Raji (cell line): ENCODE measurements around the gene ZFPL1.

Source experiments
- POLR2A ChIP-seq: IDR thresholded peaks from 2 replicates; pipeline ENCODE4 v1.6.1; 2011; ENCODE audit warnings: low read depth, low read length, control low read depth; ENCODE audit not compliant: insufficient read depth

Gene ZFPL1

DNA sequence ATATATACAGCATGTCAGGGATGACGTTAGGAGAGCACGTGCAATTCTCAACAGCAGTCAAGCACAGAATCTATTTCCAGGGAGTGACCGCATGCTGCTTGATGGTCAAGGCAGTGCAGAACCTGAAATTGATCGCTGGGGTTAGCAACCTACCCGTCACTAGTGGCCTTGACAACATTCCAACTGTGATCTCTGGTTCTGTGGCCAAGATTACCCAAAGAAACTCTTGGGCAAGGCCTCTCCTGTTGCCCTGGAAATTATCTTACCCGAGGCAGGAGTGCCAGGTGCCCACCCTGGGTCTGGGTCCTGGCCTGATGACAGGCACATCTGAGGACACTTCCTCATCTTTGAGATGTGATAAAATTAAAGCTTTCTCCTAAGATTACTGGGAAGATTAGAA is 29.8 kb downstream of the ZFPL1 start:
- no peak for TF ChIP-seq POLR2A

DNA sequence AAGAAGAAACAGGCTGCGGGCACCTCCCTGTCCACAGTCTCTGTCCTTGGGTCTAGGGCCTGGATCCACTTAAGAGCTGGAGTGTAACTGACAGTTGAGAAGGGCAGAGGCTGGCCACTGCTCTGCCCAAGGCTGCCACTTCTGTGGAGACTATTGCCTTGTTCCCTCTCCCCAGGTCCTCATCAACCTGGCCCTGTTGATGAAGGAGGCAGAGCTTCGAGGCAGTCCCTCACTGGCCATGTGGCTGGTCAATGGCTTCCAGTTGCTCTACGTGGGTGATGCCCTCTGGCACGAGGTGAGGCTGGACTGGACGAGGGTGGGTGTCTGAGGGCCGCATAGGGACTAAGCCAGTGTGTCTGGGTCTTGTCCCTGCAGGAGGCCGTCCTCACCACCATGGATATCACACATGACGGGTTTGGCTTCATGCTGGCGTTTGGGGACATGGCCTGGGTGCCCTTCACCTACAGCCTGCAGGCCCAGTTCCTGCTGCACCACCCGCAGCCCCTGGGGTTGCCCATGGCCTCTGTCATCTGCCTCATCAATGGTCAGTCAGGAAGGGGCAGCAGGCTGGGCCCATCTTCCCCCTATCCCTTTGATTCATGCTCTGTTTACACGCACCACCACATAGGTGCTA is 30.6 kb downstream of the ZFPL1 start:
- TF ChIP-seq POLR2A = no peak; the same call in 1 of the 2 replicates

DNA sequence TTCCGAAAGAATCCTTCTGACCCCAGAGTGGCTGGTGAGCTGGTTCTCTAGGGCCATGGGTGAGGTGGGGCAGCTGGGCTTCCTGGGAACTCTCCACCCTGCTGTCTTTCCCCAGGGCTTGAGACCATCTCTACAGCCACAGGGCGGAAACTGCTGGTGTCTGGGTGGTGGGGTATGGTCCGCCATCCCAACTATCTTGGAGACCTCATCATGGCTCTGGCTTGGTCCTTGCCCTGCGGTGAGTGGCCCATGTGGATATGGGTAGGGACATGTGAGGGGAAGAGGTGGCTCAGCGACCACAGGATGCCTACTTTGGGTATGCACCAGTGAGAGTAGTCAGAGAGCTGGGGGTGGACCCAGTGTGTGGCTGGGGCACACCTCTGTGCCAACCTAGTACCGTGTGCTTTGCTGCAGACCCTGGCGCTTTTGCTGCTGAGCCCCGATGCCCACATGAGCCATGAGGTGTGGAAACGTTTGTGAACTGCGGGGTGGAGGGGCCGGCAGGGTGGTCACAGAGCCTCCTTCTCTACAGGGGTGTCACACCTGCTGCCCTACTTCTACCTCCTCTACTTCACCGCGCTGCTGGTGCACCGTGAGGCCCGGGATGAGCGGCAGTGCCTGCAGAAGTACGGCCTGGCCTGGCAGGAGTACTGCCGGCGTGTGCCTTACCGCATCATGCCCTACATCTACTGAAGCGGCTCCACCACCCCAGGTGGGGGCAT is 31.5 kb downstream of the ZFPL1 start:
- 0 out of 2 replicates have a peak, but pooled peaks have one; percentile 21 for TF ChIP-seq POLR2A

DNA sequence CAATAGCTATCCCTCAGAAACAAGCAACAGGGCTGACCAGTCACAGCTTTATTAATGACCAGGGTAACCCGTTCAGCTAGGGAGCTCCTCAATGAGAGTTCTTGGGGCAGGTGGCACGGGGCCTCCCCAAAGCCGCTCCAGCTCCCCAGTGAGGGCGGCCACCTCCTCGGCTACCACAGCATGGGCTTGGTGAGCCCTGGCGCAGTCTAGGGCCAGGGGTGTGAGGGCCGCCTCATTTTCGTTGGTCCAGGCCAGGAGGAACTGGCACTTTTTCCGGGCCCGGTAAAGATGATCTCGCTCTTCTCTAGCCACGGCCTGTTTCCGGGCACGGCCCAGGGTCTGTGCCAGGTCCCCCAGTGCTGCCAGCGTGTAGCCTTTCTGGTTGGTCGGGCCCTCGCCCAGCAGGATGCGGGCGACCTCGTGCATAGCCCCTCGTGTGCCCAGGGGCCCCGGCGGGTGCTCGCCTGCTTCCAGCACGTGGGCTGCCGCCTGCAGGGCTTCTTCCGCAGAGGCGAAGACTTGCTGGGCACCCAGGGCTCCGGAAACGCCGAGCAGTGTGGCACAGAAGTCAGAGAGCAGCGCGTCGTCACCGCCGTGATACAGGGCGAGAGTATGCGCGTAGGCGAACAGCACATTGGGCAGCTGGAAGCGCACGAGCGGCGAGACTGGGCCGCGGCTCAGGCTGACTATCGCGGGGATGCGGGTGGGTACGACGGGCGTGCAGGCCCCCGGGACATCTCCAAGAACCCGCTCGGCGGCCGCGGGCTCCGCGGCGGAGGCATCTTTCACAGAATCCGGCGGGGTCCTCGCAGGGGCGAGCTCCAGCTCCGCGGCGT is 32.6 kb downstream of the ZFPL1 start:
- TF ChIP-seq POLR2A = no peak

DNA sequence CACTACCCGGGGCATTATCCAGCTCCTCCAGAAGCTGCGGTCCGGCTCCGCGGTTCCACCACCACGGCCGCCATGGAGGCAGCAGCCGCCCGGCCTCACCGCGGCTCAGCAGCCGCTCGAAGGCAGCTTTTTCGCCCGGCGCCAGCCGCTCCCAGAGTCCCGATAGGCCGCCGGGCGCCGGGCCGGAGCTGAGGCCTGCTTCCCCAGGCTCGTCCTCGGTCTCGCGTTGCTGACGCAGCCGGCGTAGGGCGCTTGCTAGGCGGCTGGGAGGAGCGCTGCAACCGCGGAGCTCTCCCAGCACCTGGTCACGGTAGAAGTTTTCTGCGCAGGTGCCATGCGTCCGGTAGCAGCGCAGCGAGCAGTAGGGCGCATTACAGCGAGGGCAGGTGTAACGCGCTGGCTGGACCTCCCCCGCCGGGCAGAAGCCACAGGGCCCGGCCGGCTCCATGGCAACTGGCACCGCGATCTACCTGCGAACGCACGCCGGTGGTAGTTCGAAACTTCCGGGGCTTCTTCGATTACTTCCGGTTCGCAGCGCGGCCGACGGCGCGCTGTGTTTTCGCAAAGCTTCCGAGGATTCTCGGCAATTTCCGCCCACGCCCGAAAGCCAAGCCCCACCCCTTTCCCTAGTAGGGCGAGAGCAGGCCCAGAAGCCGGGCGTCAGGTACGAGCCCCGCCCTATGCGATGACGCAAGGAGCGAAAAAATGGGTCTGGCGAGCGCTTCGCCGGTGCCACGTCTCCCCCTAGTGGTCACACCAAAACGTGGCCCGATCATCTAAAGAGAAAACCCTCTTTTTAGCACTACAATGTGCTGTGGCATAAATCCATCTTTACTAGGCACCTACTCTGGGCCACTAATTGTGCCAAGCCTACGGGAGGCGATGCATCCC is 33.4 kb downstream of the ZFPL1 start, which contains the start of gene ZNHIT2:
Gene ZNHIT2, minus strand, starts transcription at position 496 of the 891 bp plus-strand sequence. Its CDS starts 48 bp downstream, at position 448.
- peak; percentile 81 for TF ChIP-seq POLR2A

DNA sequence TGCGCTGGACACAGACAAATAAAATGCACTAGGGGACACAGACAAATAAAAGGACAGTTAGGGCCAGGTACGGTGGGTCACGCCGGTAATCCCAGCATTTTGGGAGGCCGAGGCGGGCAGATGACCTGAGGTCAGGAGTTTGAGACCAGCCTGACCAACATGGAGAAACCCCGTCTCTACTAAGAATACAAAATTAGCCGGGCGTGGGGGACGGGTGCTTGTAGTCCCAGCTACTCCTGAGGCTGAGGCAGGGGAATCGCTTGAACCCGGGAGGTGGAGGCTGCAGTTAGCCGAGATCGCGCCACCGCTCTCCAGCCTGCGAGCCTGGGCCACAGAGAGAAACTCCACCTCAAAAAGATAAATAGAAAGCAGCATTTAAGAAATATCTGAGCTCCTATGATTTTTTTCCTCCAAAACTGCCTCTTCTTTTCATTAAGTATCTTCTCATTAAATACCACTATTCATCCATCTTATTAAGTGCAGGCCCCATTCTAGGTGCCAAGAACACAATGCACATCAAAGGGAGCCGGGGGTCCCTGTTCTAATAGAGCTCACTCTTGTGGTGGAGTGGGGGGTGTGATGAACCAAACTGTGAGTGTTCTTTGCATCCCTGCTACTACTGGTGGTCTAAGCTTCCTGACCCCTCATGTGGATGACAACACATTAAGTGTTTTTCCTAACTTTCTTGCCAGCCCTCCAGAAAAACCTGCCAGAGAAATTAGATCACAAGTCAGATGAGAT is 34.2 kb downstream of the ZFPL1 start:
- TF ChIP-seq POLR2A = no peak

DNA sequence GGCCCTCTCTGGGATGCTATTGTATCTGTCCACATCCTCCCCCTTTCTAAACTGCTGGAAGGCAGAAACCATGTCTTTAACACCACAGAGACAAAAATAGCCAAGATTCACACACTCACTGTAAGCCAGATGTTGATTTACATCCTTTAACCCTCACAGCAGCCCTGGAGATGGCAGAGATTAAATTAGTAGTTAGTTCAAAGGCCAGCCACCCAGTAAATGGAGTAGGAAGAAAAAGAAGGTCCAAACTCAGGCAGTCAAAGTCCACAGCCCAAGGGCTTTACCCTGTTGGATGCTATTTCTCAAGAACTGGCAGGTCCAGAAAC is 35.6 kb downstream of the ZFPL1 start:
- no peak for TF ChIP-seq POLR2A

DNA sequence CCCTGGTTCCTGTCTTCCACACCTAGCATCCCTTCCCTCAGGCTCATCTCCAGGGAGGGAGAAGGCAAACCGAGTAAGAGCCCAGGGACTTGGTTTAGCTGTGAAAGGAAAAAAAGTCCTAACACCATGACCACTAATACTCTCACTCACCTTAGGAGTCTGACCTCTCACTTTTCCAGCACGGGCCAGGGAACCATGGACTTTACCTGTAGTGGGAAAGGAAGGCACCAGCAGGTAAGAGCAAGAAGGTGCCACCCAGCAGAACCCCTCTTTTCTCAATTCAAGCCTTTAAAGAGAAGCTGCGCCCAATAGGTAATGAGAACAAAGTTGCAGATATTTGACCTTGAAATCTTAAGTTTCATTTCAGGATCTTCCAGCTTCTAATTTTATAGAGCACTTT is 36.8 kb downstream of the ZFPL1 start:
- no peak for TF ChIP-seq POLR2A

DNA sequence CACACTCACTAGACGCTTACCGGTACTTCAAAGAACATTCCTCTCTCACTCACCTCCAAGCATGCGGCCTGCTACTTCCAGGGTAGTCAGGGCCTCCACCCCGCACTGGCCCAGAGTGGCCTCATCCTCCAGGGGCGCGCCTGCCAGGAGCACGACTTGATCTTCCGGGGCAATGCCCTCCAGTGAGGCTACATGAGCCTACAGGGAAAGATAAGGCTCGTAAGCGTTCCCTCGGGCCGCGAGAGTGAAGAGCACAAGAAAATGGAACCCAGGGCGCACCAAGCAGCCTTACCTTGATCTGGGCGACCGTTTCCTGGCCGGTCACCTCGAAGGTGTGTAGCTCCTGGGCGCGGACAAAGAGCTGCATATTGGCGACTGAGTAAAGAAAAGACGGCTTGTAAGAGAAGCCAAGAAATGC is 37.4 kb downstream of the ZFPL1 start:
- TF ChIP-seq POLR2A = no peak

DNA sequence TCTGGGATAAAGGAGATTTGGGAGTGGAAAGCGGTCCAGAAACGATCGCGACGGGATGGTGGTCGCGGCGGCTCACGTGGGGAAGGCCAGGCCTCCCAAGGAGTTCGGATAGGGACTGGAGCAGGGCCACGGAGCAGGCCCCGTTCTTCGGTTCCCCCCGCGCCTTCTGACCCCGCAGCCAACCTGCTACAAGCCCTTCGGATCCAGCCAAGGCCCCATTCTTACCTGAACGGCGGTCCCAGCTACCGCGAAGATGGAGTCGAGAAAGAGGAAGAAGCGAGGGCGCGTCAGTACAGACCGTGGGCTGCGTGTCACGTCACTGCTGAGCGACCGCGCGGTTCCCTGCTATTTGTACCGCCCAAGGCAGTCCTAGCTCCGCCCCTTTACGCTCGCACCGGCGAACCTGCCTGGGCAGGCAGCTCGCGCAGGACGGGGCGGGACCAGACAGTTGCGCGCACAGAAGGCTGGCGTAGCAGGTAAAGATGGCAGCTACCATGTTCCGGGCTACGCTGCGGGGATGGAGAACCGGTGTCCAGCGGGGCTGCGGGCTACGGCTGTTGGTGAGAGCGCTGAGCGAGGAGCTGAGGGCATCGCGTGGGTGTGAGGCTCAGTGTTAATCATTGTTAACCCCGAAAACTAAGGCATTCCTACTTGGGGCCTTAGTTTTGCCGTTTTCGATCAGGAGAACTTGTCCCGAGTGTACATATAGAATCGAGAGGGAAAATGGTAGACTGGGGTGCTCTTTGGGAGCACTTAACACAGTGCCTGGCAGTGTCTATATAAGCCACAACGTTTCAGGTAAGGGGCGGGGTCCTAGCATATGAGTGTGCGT is 38.1 kb downstream of the ZFPL1 start, which contains the start of the genes FAU and MRPL49:
Gene FAU, minus strand, starts transcription at position 270 of the 832 bp plus-strand sequence. CDS start 321 bp downstream, outside the sequence.
Gene MRPL49, plus strand, starts transcription at position 457 of the 832 bp plus-strand sequence. Its CDS starts 26 bp downstream, at position 483.
- TF ChIP-seq POLR2A = peak; percentile 97

DNA sequence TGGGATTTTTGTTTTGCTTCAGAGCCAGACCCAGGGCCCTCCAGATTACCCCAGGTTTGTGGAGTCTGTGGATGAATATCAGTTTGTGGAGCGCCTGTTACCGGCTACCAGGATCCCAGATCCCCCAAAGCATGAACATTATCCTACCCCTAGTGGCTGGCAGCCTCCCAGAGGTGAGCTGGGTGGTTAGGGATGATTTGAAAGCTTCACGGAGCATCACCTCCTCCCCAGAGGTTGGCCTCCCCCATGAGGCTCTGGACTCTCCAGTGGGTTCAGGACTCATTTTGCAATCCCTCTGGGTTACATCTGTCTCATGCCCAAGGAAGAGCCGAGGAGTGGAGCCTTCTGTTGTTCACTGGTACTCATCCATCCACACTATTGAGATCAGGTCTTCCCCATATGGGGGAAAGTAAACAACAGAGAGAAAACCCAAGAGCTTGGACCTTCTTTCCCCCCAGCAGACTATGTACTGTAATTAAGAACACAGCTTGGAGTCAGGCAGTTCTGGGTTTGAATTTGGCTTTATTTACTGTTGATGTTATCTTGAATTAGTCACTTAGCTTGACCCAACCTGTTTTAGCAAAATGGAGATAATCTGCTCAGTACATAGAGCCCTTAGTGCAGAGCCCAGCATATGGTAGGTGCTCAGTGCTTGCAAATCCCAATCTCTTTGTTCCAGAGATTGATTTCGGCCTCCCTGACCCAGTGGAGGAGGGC is 40.6 kb downstream of the ZFPL1 start:
- 0 out of 2 replicates have a peak, but pooled peaks have one; percentile 18 for TF ChIP-seq POLR2A
